ENCODE measurements around the gene PHTF1. TPM values are rescaled to one million over a fixed set of nuclear protein-coding genes. Genes with fewer than 3 reads are reported as not detected.

Gene PHTF1
- total and polyA plus RNA-seq, 8 donors = 4.6 to 12.9 (median 6.3) TPM

- FAIRE-seq (no peak), DNase-seq (no peak), ATAC-seq (no peak)
- no peaks in the 10 kb centered on the region for H3K27me3 ChIP-seq
- intact Hi-C loops (cut with DNase I) = loop anchor here in 1 of 3 donors (5.0 kb wide), 1 partner anchor 538 kb away; no protein-coding TSS in a partner anchor
- no peaks in the 10 kb centered on the region for H3K9me3 ChIP-seq
- no peak for TF ChIP-seq CTCF (IDR thresholded peaks at IDR 0.05)
- WGBS, 2 donors = 92% methylated on average over 2 of the region's 2 CpGs
- H3K27ac ChIP-seq = no peak overlapping the region
- no peak overlapping the region for H3K4me3 ChIP-seq
- peaks cover 5 to 11% (median 8%) of the 10 kb centered on the region in 3 donors for H3K4me1 ChIP-seq
- H3K36me3 ChIP-seq = peaks cover 0 to 26% (median 4%) of the 10 kb centered on the region in 3 donors
Measured at GRCh38 chr1:113675302-113675701, 84.0 kb downstream of the PHTF1 start.

GRCh38 chr1:113674591-113674990 is 84.7 kb downstream of the PHTF1 start:
- WGBS, 2 donors = 97 to 100% methylated on average over 1 of the region's 1 CpG
- intact Hi-C loops (cut with DNase I) = no loop called here

GRCh38 chr1:113672491-113672890 is 86.8 kb downstream of the PHTF1 start:
- Histone ChIP-seq H3K36me3 (peaks cover 0 to 26% (median 4%) of the 10 kb centered on the region in 3 donors), H3K27me3 (no peaks in the 10 kb centered on the region), H3K27ac (no peak overlapping the region), H3K9me3 (no peaks in the 10 kb centered on the region), H3K4me1 (peaks cover 4 to 6% (median 4%) of the 10 kb centered on the region in 3 donors), H3K4me3 (no peak overlapping the region)
- no peak for DNase-seq
- FAIRE-seq = no peak
- intact Hi-C loops (cut with DNase I) = no loop called here
- TF ChIP-seq CTCF (IDR thresholded peaks at IDR 0.05) = no peak
- WGBS, 2 donors = 67 to 71% methylated on average over 4 of the region's 4 CpGs
- no peak for ATAC-seq

More at GRCh38 chr1:113674591-113674990, 84.7 kb downstream of the PHTF1 start:
- ATAC-seq (no peak), DNase-seq (no peak), FAIRE-seq (no peak)
- Histone ChIP-seq H3K27ac (no peak overlapping the region), H3K9me3 (no peaks in the 10 kb centered on the region), H3K27me3 (no peaks in the 10 kb centered on the region), H3K4me1 (peaks cover 5 to 11% (median 8%) of the 10 kb centered on the region in 3 donors), H3K36me3 (peaks cover 0 to 26% (median 4%) of the 10 kb centered on the region in 3 donors), H3K4me3 (no peak overlapping the region)
- no peak for TF ChIP-seq CTCF (IDR thresholded peaks at IDR 0.05)

GRCh38 chr1:113670650-113671049 is 88.6 kb downstream of the PHTF1 start:
- intact Hi-C loops (cut with DNase I) = no loop called here
- ATAC-seq (no peak), FAIRE-seq (no peak), DNase-seq (no peak)
- Histone ChIP-seq H3K27me3 (no peaks in the 10 kb centered on the region), H3K27ac (no peak overlapping the region), H3K36me3 (peaks cover 0 to 34% (median 4%) of the 10 kb centered on the region in 3 donors), H3K4me1 (no peaks in the 10 kb centered on the region), H3K4me3 (no peak overlapping the region), H3K9me3 (no peaks in the 10 kb centered on the region)
- WGBS, 2 donors = 98% methylated on average over 1 of the region's 1 CpG
- TF ChIP-seq CTCF (IDR thresholded peaks at IDR 0.05) = no peak

GRCh38 chr1:113669988-113670387 is 89.3 kb downstream of the PHTF1 start:
- Histone ChIP-seq H3K4me3 (no peak overlapping the region), H3K36me3 (peaks cover 0 to 34% (median 4%) of the 10 kb centered on the region in 3 donors), H3K4me1 (no peaks in the 10 kb centered on the region), H3K27me3 (no peaks in the 10 kb centered on the region), H3K9me3 (no peaks in the 10 kb centered on the region), H3K27ac (no peak overlapping the region)
- no peak for FAIRE-seq
- intact Hi-C loops (cut with DNase I) = no loop called here
- 83 to 98% methylated on average over 1 of the region's 1 CpG for WGBS, 2 donors
- ATAC-seq = no peak
- no peak for DNase-seq
- no peak for TF ChIP-seq CTCF (IDR thresholded peaks at IDR 0.05)
